Activated CD8-positive, alpha-beta T cell treated with anti-CD3 and anti-CD28 coated beads for 36 hours (primary cell): ENCODE results near the gene LGALS4. TPM values are rescaled to one million over a fixed set of nuclear protein-coding genes. Genes with fewer than 3 reads are reported as not detected.
"Not testable (repeated sequence)": the region's sequence is repeated elsewhere in the genome, so short reads cannot be mapped to it uniquely, and the experiment has no call there.

Experiments
- ATAC-seq: fragments of 200-7000 bp; cut with Tn5 transposase; one replicate; pipeline ENCODE4 v1.10.0; 2021; ENCODE audit warnings: mild to moderate bottlenecking, moderate library complexity
- CTCF ChIA-PET: fragments of 350-600 bp; sonication (Branson Sonifier 250); formaldehyde crosslinking; loops from one replicate; lab custom pipeline; 2021; ENCODE audit warnings: antibody characterized with exemption; lab: Charles Lee
- POLR2A ChIA-PET: fragments of 350-600 bp; sonication (Branson Sonifier 250); formaldehyde crosslinking; loops from one replicate; lab custom pipeline; 2021; ENCODE audit warnings: antibody characterized with exemption; lab: Charles Lee
- DNase-seq: peaks from one replicate; pipeline ENCODE4 v3.0.0-alpha.2; 2020
- H3K27ac Mint-ChIP-seq: one replicate; pipeline ENCODE4 v1.8.0; 2021; ENCODE audit warnings: mild to moderate bottlenecking, mixed read lengths
- H3K27me3 Mint-ChIP-seq: one replicate; pipeline ENCODE4 v1.8.0; 2021; ENCODE audit warnings: mixed read lengths
- H3K36me3 Mint-ChIP-seq: one replicate; pipeline ENCODE4 v1.8.0; 2021; ENCODE audit warnings: low read depth, mixed read lengths
- H3K4me1 Mint-ChIP-seq: one replicate; pipeline ENCODE4 v1.8.0; 2021; ENCODE audit warnings: low read depth, mixed read lengths
- H3K4me3 Mint-ChIP-seq: one replicate; pipeline ENCODE4 v1.8.0; 2021; ENCODE audit warnings: mild to moderate bottlenecking, moderate library complexity, mixed read lengths
- H3K9me3 Mint-ChIP-seq: one replicate; pipeline ENCODE4 v1.8.0; 2021; ENCODE audit warnings: mixed read lengths
- CTCF ChIP-seq: fragments of 200-600 bp; IDR thresholded peaks from one replicate; pipeline ENCODE4 v1.8.0; 2022; ENCODE audit warnings: antibody characterized with exemption, mild to moderate bottlenecking
- intact Hi-C: fragments of 100-400 bp; cut with micrococcal nuclease; formaldehyde crosslinking; loops from one replicate; pipeline ENCODE4 v1.10.0; 2022
- total RNA-seq, 2 experiments: library from RNA; stranded (reverse); gene quantifications; one replicate each; pipeline ENCODE4 v1.2.3, GENCODE V29; 2021

The LGALS4 gene
- total RNA-seq, 2 experiments from 2014 or later: 0.29 to 0.72 TPM

- Mint-ChIP-seq H3K4me1 (peaks cover 5% of the 10 kb centered on the region), H3K36me3 (no peaks in the 10 kb centered on the region), H3K9me3 (no peaks in the 10 kb centered on the region), H3K27ac (no peak overlapping the region), H3K27me3 (peaks cover 2% of the 10 kb centered on the region), H3K4me3 (no peak overlapping the region)
- CTCF ChIA-PET: interaction anchor here (0.6 to 1.5 kb wide), 2 partner anchors 24 to 94 kb away, joined by 3 to 4 read pairs; no protein-coding TSS in a partner anchor
- ATAC-seq: no peak
- TF ChIP-seq CTCF: no peak
- POLR2A ChIA-PET: no interaction called here
- intact Hi-C loops: no loop called here
- no peak for DNase-seq
Observed at GRCh38 chr19:38793671-38794070, 19.1 kb downstream of the LGALS4 start.

GRCh38 chr19:38793177-38793576, 19.6 kb downstream of the LGALS4 start:
- Mint-ChIP-seq H3K27ac (no peak overlapping the region), H3K36me3 (no peaks in the 10 kb centered on the region), H3K4me3 (peak overlapping the region; percentile 30), H3K27me3 (peaks cover 2% of the 10 kb centered on the region), H3K4me1 (peaks cover 5% of the 10 kb centered on the region), H3K9me3 (no peaks in the 10 kb centered on the region)
- DNase-seq (no peak), ATAC-seq (no peak)
- ChIA-PET POLR2A (interaction anchor here (1.0 kb wide), 1 partner anchor 52 kb away, joined by 4 read pairs; no protein-coding TSS in a partner anchor), CTCF (interaction anchor here (1.0 kb wide), 1 partner anchor 8 kb away, joined by 3 read pairs; no protein-coding TSS in a partner anchor)
- TF ChIP-seq CTCF: no peak
- intact Hi-C loops: no loop called here

GRCh38 chr19:38792250-38793111, 20.3 kb downstream of the LGALS4 start:
- peak; percentile 57 for TF ChIP-seq CTCF
- H3K36me3 Mint-ChIP-seq: no peaks in the 10 kb centered on the region
- no peak overlapping the region for H3K27ac Mint-ChIP-seq
- DNase-seq (peak; percentile 68), ATAC-seq (peak; percentile 55)
- peaks cover 5% of the 10 kb centered on the region for H3K4me1 Mint-ChIP-seq
- ChIA-PET CTCF (interaction anchor here (1.0 kb wide), 1 partner anchor 9 kb away, joined by 3 read pairs; no protein-coding TSS in a partner anchor), POLR2A (interaction anchor here (1.0 kb wide), 1 partner anchor 52 kb away, joined by 4 read pairs; no protein-coding TSS in a partner anchor)
- no peaks in the 10 kb centered on the region for H3K9me3 Mint-ChIP-seq
- H3K4me3 Mint-ChIP-seq: peak overlapping the region; percentile 33
- peaks cover 2% of the 10 kb centered on the region for H3K27me3 Mint-ChIP-seq
- intact Hi-C loops: no loop called here

- POLR2A ChIA-PET, DNase-seq, intact Hi-C loops, CTCF ChIA-PET, H3K27ac Mint-ChIP-seq, H3K9me3 Mint-ChIP-seq, H3K4me3 Mint-ChIP-seq, H3K36me3 Mint-ChIP-seq, H3K27me3 Mint-ChIP-seq, H3K4me1 Mint-ChIP-seq: not testable (repeated sequence)
- ATAC-seq: peak; percentile 93
Observed at GRCh38 chr19:38791451-38792064, 21.2 kb downstream of the LGALS4 start.

DNA sequence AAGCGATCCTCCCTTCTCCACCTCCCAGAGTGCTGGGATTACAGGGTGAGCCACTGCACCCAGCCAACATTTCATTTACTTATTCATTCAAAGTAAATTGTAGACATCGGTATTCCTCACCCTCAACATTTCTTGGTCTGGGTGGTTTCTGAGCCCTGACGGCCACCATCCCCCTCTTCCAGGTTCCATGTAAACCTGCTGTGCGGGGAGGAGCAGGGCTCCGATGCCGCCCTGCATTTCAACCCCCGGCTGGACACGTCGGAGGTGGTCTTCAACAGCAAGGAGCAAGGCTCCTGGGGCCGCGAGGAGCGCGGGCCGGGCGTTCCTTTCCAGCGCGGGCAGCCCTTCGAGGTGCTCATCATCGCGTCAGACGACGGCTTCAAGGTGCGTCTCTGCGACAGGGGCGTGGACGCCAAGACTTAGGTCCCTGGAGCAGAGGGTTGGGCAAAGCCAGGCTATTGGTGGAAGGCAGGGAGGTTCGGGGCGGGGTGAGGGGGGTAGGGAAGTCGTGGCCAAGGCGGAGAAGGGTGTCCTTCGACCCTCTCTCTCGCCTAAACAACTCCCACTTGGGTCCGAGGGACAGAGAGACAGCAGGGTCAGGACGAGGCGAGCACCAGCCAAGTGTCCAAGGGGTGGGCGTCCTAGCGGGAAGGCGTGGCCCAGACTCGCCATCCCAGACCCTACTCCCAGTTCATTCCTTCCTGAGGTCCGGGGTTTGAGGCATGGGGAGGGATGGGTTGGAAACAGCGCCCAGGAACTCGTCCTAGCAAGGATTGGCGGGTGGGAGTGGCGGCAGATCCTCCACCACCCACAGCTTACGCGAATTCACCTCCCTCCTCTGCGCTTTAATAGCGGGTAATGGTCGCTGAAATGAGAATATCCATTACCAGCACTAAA, 22.0 kb downstream of the LGALS4 start:
- H3K4me1 Mint-ChIP-seq, intact Hi-C loops, POLR2A ChIA-PET, H3K27me3 Mint-ChIP-seq, CTCF ChIA-PET, DNase-seq, H3K27ac Mint-ChIP-seq, H3K9me3 Mint-ChIP-seq, ATAC-seq, H3K36me3 Mint-ChIP-seq, H3K4me3 Mint-ChIP-seq: not testable (repeated sequence)
